Superior temporal gyrus (tissue), 1 donor: ENCODE data around the gene SYNDIG1.

ENCODE experiments used
- DNase-seq: peaks from one replicate; pipeline ENCODE4 v3.0.0-alpha.2; 2016; ENCODE audit errors: extremely low spot score

The SYNDIG1 gene

DNA sequence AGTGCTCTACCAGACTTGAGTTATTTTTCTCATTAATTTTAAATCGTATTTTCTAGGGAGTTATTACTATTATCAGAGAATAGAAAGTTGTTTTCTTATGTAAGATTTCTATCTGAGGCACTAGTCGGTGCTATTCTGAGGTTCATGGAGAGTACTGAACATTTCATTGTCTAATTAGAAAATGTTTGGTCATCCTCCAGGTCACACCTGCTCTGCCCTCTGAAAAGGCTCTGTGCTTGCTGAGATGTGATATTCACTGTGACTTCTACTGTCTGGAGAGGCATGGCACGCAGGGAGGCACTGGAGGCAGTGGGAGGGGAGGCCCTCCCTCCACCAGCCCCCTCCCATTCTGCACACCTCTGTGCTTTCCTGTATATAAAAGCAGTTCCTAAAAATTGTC lies 3.0 kb downstream of the SYNDIG1 start:
- DNase-seq: no peak

DNA sequence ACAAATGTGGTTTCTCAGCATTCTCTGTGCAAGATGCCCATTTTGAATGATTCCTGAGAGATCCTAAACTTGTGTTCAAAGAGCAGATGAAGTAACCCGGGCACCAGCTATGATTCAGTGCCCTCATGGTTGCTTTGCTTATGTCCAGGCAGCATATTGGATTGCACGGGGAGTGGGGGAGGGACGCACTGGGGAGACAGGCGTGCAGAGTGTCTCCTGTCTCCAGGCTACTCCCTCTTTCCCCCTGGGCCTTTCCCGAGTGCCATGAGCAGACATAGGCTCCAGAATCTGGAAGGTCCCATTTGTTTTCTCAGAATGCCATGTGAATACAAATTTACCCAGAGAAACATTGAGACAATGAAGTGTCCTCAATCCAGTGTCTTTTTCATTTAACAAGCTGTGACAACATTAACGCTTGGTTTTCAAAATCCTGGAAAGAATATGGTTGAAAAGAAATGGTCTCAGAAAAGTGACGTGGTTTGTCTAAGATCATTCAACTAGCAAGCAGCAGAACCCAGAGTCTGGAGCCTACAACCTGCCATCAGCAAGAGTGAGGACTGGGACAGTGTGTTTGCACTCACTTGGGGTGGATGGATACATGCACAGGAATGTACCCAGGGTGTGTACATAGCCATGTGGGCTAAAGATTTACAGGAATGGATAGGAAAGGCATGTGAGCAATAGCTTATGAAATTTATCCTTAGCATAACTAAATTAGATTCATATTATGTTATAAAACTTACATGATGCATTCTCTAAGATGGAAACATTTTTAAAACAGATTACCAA lies 4.2 kb downstream of the SYNDIG1 start:
- no peak for DNase-seq

DNA sequence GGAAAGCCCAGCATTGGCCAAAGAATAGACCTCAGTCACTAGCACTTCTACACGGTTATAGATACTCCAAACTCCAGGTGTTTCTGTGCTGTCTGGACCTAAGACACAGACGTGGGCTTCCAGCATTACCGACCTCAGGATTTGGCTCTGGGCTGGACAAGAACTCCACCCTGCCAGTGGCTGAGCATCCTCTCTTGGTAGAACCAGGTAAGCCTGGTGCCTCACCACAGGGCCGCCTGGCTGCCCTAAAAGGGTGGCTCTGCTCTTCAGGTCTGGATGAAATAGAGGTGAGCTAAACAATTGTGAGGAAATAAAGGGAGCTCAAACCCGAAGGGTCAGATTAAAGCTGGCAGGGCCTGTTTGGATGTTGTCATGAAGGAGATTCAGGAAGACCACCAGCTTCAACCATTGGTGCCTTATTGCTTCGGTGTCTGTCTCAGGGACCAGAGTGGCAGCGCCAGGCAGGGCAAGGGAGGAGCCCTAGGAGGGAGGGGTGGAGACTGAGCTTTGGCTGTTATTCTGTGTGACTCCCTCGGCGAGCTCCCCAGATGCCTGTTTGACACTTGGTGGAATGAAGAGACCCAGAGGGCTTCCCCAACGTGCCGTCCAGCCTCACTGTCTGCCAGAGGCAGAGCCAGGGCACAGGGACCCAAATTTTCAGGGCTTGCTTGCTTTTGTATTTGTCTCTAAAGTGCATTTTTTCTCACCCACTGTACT lies 8.6 kb downstream of the SYNDIG1 start:
- DNase-seq: no peak

DNA sequence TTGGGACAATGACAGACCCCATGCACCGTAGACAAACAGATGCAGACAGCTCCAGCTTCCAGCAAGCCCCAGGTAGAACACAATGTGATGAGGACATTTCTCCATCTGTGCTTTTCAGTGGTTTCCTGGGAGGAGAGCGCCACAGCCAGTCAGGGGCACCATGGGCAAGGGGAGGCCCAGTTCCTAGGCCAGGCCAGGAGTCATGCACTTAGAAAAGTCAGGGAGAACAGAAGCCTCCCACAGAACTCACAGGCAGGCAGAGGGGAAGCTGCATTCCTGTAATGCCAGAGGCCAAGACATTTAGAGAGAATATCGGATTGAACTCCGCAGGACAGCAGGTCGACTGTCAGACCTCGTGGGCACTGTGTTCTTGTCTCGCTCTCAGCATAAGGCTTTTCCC lies 9.2 kb downstream of the SYNDIG1 start:
- no peak for DNase-seq

DNA sequence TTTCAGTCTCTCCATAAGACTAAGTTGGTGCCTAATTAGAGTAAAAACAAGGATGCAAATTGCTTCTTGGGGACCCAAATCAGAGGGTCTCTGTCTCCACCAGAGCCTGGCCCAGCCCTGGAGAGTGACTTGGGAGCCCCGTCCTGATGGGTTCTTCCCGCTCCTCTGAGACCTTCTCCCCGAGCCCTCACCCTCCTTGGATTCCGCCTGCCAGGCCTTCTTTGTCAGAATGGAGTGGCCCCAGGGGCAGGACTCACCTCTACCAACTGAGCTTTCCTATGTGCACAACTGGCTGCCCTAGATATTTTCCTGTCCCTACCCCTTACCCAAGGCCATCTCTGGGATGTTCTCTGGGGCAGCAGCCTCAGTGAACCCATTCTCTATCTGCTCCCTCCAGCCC lies 9.7 kb downstream of the SYNDIG1 start:
- no peak for DNase-seq

DNA sequence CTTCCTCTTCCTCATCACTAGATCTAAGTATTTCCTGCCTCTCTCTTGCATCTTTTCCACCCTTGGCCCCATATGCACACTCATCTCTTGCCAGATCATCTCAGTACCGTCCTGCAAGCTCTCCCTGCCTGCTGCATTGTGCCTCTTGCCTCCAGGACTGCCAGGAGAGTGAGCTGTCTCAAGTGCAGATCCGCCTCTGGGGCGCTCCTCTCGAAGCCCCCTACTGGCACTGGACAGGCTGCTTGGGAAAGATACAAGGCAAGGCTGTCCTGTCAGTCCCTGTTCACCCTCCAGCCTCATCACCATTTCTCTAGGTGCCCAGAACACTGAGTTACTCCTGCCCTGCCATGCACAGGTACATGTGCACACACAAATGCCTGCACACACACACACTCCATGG lies 10.2 kb downstream of the SYNDIG1 start:
- no peak for DNase-seq

DNA sequence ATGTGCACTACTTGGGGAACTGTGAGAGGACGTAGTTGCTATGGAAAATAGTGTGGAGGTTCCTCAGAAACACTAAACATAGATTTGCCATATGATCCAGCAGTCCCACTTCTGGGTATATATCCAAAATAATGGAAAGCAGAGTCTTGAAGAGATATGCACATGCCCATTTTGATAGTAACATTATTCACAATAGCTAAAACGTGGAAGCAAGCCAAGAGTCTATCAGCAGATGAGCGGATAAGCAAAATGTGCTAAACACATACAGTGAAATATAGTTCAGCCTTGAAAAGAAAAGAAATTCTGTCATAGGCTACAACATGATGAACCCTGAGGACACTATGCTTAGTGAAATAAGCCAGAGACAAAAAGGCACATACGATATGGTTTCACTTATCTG lies 11.1 kb downstream of the SYNDIG1 start:
- DNase-seq: no peak

DNA sequence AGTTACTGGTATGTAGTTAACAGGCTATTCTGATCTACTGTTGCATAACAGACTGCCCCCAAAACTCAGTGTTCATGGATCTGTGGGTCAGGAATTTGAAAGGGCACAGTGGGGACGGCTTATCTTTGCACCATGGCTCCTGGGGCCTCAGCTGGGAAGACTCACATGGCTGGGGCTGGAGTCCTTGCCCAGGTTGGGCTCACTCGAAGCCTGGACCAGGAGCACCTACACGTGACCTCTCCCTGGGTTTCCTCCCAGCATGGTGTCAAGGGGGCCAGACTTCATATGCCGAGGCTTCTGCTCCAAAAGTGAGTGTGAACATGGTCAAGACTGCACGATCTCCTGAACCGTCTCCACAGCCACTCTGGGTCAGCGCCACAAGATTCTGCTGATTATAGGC lies 11.7 kb downstream of the SYNDIG1 start:
- no peak for DNase-seq

DNA sequence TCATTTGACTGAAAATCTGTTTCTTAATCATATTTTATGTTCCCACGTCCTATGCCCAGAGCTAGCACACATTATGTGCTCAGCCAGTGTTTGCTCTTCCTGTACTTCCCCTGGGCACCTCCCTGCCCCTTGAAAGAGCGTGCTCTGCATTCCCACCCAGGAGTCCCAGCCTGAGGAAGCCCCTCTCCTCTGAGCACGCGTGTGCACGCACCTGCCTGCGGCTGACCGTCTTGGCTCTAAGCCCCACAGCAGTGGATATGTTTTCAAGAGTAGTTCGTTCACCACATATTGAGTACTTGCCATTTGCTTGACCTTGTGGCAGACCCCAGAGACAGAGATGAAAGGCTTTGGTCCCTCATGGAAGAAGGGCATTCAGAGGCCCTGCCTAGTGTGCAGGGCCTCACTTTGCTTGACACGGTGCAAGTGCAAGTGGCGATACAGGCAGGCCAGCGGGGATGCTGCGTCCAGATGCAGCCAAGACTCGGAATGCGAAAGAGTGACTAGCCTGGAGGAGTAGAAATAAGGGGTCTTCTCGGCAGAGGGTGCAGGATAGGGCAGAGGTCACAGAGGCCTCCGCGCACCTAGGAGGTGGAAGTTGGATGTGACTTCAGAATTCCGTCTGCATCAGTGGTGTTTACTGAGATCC lies 14.1 kb downstream of the SYNDIG1 start:
- no peak for DNase-seq

DNA sequence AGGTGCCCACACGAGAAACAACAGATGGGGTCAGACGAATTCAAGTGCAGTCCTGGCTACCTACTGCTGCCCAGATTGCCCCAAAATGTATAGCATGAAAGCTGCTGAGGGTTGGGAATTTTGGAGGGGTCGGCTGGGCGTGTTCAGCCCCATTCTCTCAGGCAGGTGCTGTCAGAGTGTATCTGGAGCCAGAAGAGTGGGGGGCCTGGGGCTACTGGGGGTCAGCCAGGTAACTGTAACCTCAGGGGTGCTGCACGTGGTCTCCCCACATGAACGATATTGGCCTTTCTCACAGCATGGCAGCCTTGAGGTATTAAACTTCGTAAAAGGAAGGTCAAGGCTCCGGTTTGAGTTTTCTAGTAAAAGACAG lies 14.6 kb downstream of the SYNDIG1 start:
- DNase-seq: no peak

DNA sequence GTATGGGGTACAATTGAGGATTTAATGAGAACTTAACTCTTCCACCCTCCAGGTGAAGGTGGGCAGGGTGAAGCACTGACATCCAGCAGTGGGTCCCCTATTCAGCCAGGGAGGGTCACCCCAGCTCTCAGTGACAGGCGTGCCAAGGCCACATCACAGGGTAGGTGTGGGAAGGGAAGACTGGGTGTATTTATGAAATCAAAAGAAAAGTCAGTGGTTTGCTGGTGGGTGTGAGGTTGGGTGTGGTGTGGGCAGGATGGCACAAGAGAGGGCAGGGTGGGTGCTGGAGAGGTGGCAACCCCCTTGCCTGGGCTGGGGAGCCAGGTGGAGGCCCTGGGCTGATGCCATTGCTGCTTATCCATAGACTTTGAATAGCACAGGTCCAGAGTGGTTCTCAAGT lies 16.6 kb downstream of the SYNDIG1 start:
- DNase-seq: no peak

DNA sequence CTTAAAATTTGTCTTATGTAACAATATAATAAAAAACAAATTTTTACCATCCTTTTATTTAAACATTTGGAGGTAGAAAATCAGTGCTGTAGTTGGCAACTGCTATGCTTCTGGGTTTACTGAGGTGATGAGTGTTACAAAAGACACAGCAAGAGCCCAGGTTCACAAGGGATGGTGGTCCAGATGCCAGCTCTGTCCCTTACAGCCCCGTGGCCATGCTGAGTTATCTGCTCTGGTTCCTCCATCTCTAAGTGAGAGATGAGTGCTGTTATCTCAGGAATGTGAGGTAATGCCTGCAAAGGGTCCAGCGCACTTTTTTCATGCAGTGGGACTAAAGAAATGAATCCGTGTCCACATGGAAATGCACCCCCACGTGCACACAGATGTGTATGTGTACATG lies 17.8 kb downstream of the SYNDIG1 start:
- DNase-seq: no peak

DNA sequence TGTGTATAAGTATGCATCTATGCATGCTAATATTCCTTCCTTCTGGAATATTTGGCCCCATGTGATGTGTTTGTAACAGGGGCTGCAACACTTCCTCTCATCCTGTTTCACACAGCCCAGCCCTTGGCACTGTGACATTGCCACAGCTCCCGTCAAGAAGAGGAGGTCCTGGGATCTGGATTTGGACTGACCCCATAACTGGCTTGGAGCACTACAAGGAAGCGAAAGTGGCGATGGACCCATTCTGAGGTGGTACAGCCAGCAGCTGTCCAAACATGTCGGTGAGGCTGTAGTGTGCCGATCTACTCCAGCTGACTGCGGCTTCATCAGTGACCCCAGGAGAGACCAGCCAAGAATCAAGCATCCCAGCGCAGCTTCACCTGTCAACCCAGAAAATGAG lies 18.2 kb downstream of the SYNDIG1 start:
- no peak for DNase-seq

DNA sequence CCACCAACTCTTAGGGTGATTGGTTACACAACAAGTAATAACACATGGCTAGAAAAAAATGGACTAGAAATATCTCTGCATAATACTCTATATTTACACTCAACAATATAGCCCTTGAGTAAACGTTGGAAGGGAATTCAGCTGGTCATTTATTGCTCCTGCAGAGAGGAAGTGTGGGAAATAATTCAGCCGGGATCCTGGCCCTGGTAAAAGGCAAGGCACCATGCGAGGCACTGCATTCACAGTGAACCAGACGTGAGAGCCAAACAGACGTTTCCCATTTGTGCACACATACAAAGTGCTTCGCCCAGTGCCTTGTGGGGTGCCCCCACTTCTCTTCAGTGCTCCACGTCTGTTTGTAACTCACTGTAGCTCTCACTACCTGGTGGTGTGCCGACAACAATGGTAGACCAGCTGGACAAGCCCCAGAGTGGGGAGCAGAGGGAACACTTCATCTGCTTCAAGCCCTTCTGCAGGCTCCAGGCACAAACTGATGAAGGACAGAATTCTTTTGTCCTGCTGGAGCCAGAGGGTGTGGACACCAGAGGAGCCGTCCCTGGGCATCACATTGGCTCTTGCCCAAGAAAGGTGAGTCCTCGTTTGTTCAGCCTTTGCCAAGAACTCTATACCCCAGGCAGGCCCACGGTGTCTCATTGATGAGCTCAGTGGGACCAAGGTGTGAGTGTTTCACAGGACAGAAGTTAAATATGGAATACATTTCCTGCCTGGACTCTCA lies 18.8 kb downstream of the SYNDIG1 start:
- no peak for DNase-seq

DNA sequence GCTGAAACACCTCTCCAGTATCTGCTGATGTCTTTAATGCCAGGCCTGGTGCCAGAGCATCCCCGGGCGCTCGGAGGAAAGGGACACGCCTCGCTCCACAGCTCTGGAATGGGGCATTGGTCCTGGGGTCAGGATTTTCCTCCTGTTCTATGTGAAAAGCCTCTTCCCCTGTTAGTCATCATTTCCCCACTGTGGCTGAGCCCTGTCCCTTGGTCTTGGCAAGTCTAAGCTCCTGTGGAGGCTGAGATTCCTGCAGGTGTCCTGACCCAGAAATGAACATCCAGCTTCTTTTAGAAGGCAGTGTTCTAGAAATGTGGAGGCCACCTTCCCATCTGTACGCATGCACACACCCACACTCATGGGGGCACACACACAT lies 19.4 kb downstream of the SYNDIG1 start:
- DNase-seq: no peak

DNA sequence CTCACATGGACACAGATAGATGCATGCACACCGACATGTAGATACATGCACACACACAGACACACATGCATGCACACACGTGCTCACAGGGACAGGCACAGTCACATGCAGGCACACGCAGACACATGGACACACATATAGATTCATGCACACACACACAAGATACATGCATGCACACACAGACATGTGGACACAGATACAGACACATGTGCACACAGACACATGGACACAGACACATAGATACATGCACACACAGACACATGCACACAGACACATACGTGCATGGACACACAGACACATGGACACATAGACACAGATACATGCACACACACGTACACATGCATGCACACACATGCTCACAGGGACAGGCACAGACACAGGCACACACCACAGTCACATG lies 19.8 kb downstream of the SYNDIG1 start:
- no peak for DNase-seq

DNA sequence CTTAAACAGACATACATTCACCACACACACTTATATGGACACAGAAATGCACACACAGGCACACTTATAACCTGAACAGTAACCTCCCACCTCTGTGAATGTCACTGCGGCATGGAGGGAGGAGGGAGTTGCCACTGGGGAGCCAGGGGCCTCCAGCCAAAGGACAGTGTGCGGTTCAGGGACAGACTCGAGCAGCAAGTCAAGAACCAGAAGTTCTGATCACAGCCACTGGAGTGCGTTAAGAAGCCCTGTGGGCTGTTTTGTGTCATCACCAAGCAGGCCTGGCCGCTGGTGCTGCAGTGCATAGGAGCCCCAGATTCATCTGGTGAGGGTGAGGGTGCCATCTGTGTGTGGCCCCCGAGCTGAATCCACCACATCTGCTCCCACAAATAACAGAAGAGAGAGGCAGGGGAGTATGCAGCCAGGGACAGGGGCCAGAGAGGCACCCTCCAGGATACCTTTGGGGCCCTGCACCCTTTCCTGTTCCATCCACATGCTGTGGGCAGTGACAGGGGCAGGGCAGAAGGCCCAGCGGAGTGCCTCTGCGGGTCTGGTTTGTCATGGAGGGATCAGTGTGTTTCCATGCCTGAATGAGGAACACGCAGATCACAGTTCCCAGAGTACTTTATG lies 20.3 kb downstream of the SYNDIG1 start:
- DNase-seq: peak; percentile 12

DNA sequence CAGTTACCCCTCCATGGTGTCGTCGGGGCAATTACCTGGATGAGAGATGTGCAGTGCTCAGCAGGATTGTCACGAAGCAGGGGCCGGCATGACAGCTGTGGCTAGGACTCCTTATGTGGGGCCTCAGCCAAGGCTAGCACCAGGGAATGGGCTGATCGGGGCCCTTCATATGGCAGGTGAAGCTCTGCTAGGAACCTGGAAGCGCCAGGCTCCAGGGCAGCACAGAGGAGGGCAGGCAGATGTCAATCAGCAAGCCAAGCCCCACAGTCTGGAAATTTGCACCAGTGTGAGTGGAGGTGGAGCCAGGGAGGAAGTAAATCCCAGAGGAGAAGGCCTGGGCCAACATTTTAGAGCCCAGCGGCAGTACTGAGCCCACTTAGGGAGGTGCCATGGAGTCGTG lies 21.2 kb downstream of the SYNDIG1 start:
- DNase-seq: no peak

DNA sequence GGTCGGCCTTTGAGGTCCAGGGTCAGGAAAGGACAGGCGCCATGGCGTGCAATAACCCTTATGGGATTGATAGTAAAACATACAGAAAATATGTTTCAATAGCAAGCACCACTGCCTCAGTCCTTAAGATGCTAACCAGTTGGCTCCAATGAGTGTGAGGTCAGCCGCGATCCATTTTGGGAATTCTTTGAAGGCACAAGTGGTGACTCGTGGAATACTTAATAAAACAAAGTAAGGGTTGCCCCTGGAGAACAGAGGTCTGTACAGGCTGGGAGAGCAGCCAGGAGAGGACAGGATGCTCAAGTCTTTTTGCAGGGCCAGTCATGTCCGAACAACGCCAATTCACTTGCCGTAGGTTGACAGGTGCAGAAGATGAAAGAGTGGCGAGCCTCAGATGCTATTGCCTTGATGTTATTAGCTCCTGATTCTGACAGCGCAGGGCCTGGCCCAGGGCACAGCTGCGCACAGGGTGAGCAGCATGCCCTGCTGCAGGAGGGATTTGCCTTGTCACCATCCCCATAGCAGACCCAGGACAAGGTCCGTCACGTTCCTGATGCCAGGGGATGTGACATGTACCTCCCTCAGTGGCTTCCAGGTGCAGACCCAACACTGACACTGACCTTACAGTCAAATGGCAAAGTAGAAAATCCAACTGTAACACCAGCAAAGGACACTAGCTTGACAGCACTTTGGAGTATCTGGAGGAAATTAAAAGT lies 21.8 kb downstream of the SYNDIG1 start:
- no peak for DNase-seq

DNA sequence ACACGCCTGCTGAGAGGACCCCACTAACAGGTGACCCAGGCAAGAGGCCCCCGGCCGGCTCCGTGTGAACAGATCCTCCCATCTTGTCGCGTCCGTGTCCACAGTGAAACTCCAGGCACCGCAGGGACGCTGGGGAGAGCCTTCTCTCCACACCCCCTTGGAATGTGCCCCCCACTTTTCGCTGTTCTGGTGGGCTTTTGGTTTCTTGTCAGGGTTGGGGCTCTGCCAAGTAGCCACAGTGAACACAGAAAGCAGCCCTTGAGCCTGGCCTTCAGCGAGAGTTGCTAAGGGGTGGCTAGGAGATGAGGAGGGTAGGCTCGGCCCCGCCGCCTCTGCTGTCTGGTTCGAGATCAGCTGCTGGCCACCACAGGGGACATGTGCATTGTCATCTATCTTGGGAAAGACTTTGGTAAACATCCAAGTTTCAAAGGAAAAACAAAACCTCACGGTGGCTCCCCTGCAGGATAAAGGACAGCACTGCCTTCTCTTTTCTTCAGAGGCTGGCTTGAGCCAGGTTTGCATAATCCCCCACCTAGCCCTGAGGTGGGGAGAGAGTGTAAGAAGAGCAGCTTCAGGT lies 22.7 kb downstream of the SYNDIG1 start:
- DNase-seq: peak; percentile 13

DNA sequence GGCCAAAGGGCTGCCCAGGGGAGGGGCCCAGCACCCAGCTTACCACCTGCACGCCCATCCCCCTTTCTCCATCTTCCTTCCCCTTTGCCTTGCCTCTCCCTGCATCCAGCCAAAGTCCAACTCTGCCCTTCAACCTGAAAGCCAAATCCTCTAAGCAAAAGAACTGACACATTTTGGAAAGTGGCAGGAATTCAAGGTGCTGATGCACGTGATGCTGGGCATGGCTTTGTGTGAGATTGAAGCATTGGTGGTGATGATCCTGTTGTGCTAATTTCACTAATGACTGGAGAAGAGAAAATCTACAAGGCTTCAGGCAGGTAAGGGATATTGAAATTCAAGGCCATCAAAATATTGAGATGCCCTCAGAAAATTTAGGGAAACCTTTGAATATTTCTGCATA lies 23.3 kb downstream of the SYNDIG1 start:
- DNase-seq: no peak
